Urothelium cell line (cell line): Measurements from ENCODE around the gene PATL2.
"Not testable (repeated sequence)": the region's sequence is repeated elsewhere in the genome, so short reads cannot be mapped to it uniquely, and the experiment has no call there.

Source experiments
- DNase-seq: peaks from one replicate; pipeline ENCODE4 v3.0.0; 2011; ENCODE audit warnings: low spot score, mixed read lengths
- FAIRE-seq: peaks from 2 replicates; lab custom pipeline; 2011; peaks lifted over from hg19 to GRCh38; lab: Jason Lieb, UNC

PATL2 gene

GRCh38 chr15:44656298-44656697 lies 54.8 kb downstream of the PATL2 start:
- DNase-seq (no peak), FAIRE-seq (no peak)

DNA sequence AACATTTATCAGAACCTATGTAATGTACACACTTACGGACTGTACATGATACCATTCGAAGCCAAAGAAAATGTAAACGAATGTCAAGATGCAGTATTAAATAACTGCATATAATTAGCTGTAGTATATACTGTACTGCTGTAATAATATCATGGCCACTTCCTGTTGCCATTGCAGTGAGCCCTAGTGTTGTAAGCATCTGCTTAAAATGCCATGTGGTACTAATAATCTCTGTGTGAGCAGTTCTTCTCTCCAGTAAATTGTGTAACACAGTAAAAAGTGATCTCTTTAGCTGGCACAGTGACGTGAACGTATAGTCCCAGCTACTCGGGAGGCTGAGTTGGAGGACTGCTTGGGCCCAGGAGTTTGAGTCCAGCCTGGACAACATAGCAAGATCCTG lies 56.3 kb downstream of the PATL2 start:
- no peak for DNase-seq
- FAIRE-seq: no peak

- DNase-seq: no peak
- FAIRE-seq: no peak
These were observed 63.5 kb downstream of the PATL2 start for GRCh38 chr15:44647637-44648036.

GRCh38 chr15:44647036-44647435 lies 64.1 kb downstream of the PATL2 start:
- FAIRE-seq (no peak), DNase-seq (no peak)

DNA sequence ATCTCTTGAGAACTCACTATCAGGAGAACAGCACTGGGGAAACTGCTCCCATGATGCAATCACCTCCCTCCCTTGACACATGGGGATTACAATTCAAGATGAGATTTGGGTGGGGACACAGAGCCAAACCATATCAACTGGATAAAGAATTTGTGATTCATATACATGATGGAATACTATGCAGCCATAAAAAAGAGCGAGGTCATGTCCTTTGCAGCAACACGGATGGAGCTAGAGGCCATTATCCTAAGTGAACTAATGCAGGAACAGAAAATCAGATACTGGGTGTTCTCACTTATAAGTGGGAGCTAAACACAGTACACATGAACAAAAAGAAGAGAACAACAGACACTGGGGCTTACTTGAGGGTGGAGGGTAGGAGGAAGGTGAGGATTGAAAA lies 64.7 kb downstream of the PATL2 start:
- FAIRE-seq (no peak), DNase-seq (no peak)

DNA sequence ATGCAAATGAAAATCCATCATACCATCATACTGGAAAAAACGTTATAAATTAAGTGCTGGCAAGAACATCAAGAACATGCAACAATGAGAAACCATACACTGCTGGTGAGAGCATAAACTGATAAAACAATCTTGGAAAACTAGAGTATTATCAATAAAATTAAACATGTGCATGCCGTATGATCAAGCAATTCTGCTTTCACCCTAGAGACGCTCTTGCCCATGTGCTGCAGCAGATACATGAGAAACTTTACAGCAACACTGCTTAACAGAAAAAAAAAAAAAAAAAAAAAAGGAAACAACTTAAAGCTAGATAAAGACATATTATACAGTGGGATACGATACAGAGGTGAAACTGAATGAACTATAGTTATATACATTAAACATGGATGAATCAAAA lies 69.5 kb downstream of the PATL2 start:
- FAIRE-seq: no peak
- no peak for DNase-seq

DNA sequence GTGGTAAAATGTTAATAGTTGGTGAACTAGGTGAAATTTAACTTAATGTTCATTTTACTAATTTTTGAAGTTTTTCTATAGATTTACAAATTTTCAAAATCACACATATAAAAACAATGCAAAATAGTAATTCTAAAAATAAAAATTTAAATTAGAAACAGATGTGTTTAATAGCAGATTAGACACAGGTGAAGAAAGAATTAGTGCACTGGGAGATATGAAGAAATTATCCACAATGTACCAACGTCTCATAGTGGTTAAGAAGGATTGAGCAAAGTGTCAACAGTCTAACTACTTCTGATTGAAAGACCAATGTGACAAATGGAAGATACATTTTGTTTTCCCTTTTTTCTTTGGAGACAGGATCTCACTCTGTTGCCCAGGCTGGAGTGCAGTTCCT lies 74.1 kb downstream of the PATL2 start:
- DNase-seq (no peak), FAIRE-seq (no peak)

DNA sequence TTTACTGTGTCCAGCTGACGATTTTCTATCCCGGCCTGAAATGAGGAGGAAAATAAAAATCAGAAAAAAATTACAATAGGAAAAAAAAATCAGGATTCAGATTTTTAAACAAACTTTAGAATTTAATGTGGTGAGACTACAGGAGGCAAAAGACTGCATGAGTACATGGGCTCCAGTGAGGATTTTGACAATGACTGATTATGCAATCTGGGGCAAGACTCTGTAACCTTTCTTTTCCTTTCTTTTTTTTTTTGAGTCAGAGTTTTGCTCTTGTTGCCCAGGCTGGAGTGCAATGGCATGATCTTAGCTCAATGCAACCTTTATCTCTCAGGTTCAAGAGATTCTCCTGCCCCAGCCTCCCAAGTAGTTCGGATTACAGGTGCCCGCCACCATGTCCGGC lies 77.5 kb downstream of the PATL2 start:
- no peak for DNase-seq
- no peak for FAIRE-seq

DNA sequence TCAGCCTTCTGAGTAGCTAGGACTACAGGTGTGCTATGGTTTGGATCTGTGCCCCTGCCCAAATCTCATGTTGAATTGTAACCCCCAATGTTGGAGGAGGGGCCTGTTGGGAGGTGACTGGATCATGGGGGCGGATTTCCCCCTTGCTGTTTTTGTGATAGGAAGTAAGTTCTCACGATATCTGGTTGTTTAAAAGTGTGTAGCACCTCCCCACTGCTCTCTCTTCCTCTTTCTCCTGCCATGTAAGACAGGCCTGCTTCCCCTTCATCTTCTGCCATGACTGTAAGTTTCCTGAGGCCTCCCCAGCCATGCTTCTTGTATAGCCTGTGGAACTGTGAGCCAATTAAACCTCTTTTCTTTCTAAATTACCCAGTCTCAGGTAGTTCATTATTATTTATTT lies 85.8 kb downstream of the PATL2 start:
- FAIRE-seq: not testable (repeated sequence)

DNA sequence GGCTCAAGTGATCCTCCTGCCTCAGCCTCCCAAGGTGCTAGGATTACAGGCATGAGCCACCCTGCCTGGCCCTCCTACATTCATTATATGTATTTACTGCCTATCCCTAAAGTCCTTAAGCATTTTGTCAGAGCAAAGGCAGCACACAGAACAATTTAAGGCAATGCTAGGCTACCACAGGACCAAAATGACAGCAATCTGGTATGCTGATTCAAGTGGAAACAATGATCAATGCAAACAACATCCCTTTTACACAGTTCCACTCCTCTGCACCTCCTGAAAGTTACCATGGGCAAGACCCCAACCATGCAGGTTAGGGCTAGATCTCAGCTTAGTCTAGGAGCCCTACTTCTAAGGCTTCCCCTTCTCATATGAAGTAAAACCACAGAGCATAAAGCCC lies 87.9 kb downstream of the PATL2 start:
- DNase-seq (no peak), FAIRE-seq (no peak)

More for the DNA sequence above, 85.8 kb downstream of the PATL2 start:
- not testable (repeated sequence) for DNase-seq

- DNase-seq (no peak), FAIRE-seq (no peak)
These were observed 91.0 kb downstream of the PATL2 start for GRCh38 chr15:44620081-44620480.

DNA sequence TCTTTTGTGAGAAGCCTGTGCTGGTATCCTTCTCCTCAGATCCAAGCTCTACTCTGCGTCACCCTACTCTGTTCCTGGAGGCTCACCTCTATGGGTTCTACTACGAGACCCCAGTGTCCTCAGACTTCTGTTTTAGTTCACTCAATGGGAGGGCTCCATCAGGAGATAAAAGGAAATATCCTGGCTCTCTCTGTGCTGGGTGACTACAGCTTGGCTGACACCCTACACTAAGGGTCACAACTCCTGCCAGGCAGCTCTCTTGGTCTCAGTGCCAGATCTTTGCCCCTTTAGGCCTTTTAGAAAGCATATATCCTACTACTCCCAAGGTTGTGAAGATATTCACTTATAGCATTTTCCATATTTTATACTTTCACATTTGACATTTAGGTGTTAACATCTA lies 94.1 kb downstream of the PATL2 start:
- no peak for DNase-seq
- no peak for FAIRE-seq
